Endothelial cell of umbilical vein (primary cell): ENCODE results near the gene TFDP2. TPM values are rescaled to one million over a fixed set of nuclear protein-coding genes. Genes with fewer than 3 reads are reported as not detected.

Experiments used
- BruUV-seq: library from RNA; stranded (reverse); fragments of 400-500 nt; replicated peaks from 2 replicates; lab custom pipeline; 2021; lab: Mats Ljungman, UMichigan
- CTCF ChIA-PET: fragments of 300-600, 350-600 bp; sonication (Branson Sonifier 250); formaldehyde crosslinking; loops from one replicate; lab custom pipeline; 2021; ENCODE audit warnings: antibody characterized with exemption, inconsistent platforms; lab: Charles Lee
- POLR2A ChIA-PET: fragments of 300-600, 350-600 bp; sonication (Branson Sonifier 250); formaldehyde crosslinking; loops from one replicate; lab custom pipeline; 2021; ENCODE audit warnings: antibody characterized with exemption, inconsistent platforms; lab: Charles Lee
- DNase-seq: peaks from one replicate; pipeline ENCODE4 v3.0.0-alpha.2; 2011; ENCODE audit warnings: low read depth, low spot score
- FAIRE-seq: peaks from 2 replicates; lab custom pipeline; 2011; peaks lifted over from hg19 to GRCh38; lab: Jason Lieb, UNC
- H2AFZ ChIP-seq: 2 replicates; pipeline ENCODE4 v1.6.0; 2012; ENCODE audit warnings: low read depth, low read length, control low read depth, inconsistent platforms
- H3K27ac ChIP-seq: 2 replicates; pipeline ENCODE4 v1.5.1; 2011; ENCODE audit warnings: low read depth, mild to moderate bottlenecking, control low read depth, low read length, moderate library complexity; ENCODE audit not compliant: insufficient read depth
- H3K27me3 ChIP-seq, 2 experiments: 2 replicates each; pipeline versions ENCODE4 v1.6.0 to v1.6.1; 2011; ENCODE audit warnings: low read length in 2 of 2, mixed read lengths in 1 of 2; ENCODE audit not compliant: control insufficient read depth in 2 of 2, insufficient read depth in 2 of 2
- H3K36me3 ChIP-seq, 2 experiments: 2 replicates in 1 of 2; 3 replicates in 1 of 2; pipeline ENCODE4 v1.5.1; 2011; ENCODE audit warnings: low read length in 2 of 2, mild to moderate bottlenecking in 1 of 2, moderate library complexity in 1 of 2; ENCODE audit not compliant: control insufficient read depth in 2 of 2, insufficient read depth in 2 of 2; ENCODE audit errors: extremely low read depth in 1 of 2
- H3K4me1 ChIP-seq: 3 replicates; pipeline ENCODE4 v1.5.1; 2011; ENCODE audit warnings: mild to moderate bottlenecking, low read length; ENCODE audit not compliant: control insufficient read depth, insufficient read depth; ENCODE audit errors: extremely low read depth
- H3K4me2 ChIP-seq: 2 replicates; pipeline ENCODE4 v1.6.1; 2011; ENCODE audit warnings: low read length, control low read depth, mixed read lengths; ENCODE audit not compliant: insufficient read depth
- H3K4me3 ChIP-seq, 3 experiments: fragments of 200-600 bp in 1 of 3; sonication (generic), shearing (Covaris generic) in 1 of 3; replicated peaks in 1 of 3; 2 replicates each; pipeline ENCODE4 v1.5.1; 2011 to 2016; ENCODE audit warnings: control low read depth in 3 of 3, low read length in 3 of 3, mild to moderate bottlenecking in 2 of 3, inconsistent platforms in 1 of 3, low read depth in 1 of 3, moderate library complexity in 1 of 3; ENCODE audit not compliant: insufficient read depth in 1 of 3
- H3K79me2 ChIP-seq: 2 replicates; pipeline ENCODE4 v1.6.0; 2012; ENCODE audit warnings: low read length, inconsistent platforms; ENCODE audit not compliant: control insufficient read depth, insufficient read depth
- H3K9ac ChIP-seq: replicated peaks from 2 replicates; pipeline ENCODE3; 2011; ENCODE audit warnings: low read length, control low read depth; ENCODE audit not compliant: insufficient read depth; ENCODE audit errors: extremely low read depth
- H3K9me1 ChIP-seq: replicated peaks from 3 replicates; pipeline ENCODE4 v1.6.0; 2011; ENCODE audit warnings: mild to moderate bottlenecking, low read length; ENCODE audit not compliant: control insufficient read depth, insufficient read depth; ENCODE audit errors: extremely low read depth
- H3K9me3 ChIP-seq: replicated peaks from 2 replicates; pipeline ENCODE4 v1.5.1; 2012; ENCODE audit warnings: low read length, inconsistent platforms; ENCODE audit not compliant: control insufficient read depth, insufficient read depth
- H4K20me1 ChIP-seq: replicated peaks from 2 replicates; pipeline ENCODE3; 2011; ENCODE audit warnings: mild to moderate bottlenecking, low read length; ENCODE audit not compliant: control insufficient read depth, insufficient read depth; ENCODE audit errors: extremely low read depth
- EZH2 ChIP-seq: IDR thresholded peaks from 2 replicates; pipeline ENCODE4 v1.6.1; 2012; ENCODE audit warnings: borderline replicate concordance, low read depth, mild to moderate bottlenecking, moderate library complexity, low read length, inconsistent platforms; ENCODE audit not compliant: severe bottlenecking
- FOS ChIP-seq: IDR thresholded peaks from 2 replicates; pipeline ENCODE4 v1.6.1; 2011; ENCODE audit warnings: mild to moderate bottlenecking, low read length, moderate library complexity, borderline replicate concordance; ENCODE audit not compliant: insufficient read depth
- GATA2 ChIP-seq: IDR thresholded peaks from 2 replicates; pipeline ENCODE4 v1.7.0; 2011; ENCODE audit warnings: low read depth, mild to moderate bottlenecking, moderate library complexity, mixed read lengths, low read length; ENCODE audit not compliant: insufficient read length, insufficient read depth
- JUN ChIP-seq: IDR thresholded peaks from 2 replicates; pipeline ENCODE4 v1.6.1; 2011; ENCODE audit warnings: borderline replicate concordance, low read depth; ENCODE audit not compliant: insufficient read length, insufficient read depth
- MAX ChIP-seq: IDR thresholded peaks from 2 replicates; pipeline ENCODE4 v1.6.1; 2011; ENCODE audit not compliant: insufficient read depth, insufficient read length
- MYC ChIP-seq: IDR thresholded peaks from one replicate; pipeline ENCODE4 v1.6.1; 2011; ENCODE audit warnings: mild to moderate bottlenecking, low read depth, low read length
- POLR2A ChIP-seq: IDR thresholded peaks from 2 replicates; pipeline ENCODE4 v1.6.1; 2012; ENCODE audit warnings: low read depth, mild to moderate bottlenecking, control low read depth, low read length
- POLR2AphosphoS5 ChIP-seq: IDR thresholded peaks from 2 replicates; pipeline ENCODE4 v1.6.1; 2012; ENCODE audit warnings: low read depth, mild to moderate bottlenecking, control low read depth, low read length, moderate library complexity; ENCODE audit not compliant: insufficient read depth
- dilution Hi-C: fragments of 300-500 bp; cut with MboI; formaldehyde crosslinking; loops from one replicate; pipeline ENCODE4 v1.15.0; 2019; ENCODE audit warnings: low sequenced_read_pairs; ENCODE audit not compliant: extremely low pct_ligation_motif_present
- intact Hi-C: fragments of 100-400 bp; cut with micrococcal nuclease; formaldehyde crosslinking; loops from one replicate; pipeline ENCODE4 v1.10.0; 2022
- polyA plus RNA-seq, 4 experiments: library from polyadenylated mRNA; depleted of rRNA in 3 of 4; stranded (reverse) in 3 of 4; unstranded in 1 of 4; fragments of >200 nt; gene quantifications; 2 replicates each; pipeline versions ENCODE4 v1.2.1 to v1.2.3, GENCODE V29; 2011 to 2012; ENCODE audit warnings: missing spikeins in 1 of 4
- total RNA-seq: library from RNA; stranded (reverse); gene quantifications from 2 replicates; pipeline ENCODE4 v1.2.3, GENCODE V29; 2021
- TF ChIP-seq, protein P1 (sequence below), 2 donors: IDR thresholded peaks; 1 replicate in 1 of 2; 2 replicates in 1 of 2; pipeline ENCODE4 v1.5.1; 2011; ENCODE audit warnings: low read length in 2 of 2, mild to moderate bottlenecking in 2 of 2, moderate library complexity in 2 of 2, control low read depth in 1 of 2, inconsistent platforms in 1 of 2, low read depth in 1 of 2; ENCODE audit not compliant: insufficient read depth in 1 of 2; ENCODE audit errors: extremely low read depth in 1 of 2

TFDP2 gene
- total and polyA plus RNA-seq, 2 donors (not counting 3 experiments of a cell fraction or from before 2014, with no cell fraction given): 8.5 to 21.5 TPM

GRCh38 chr3:142013326-142013980, 135.9 kb downstream of the TFDP2 start:
- no peak overlapping the region for H3K4me3 ChIP-seq
- no peak overlapping the region for H2AFZ ChIP-seq
- no peaks in the 10 kb centered on the region for H3K9me3 ChIP-seq
- H3K4me2 ChIP-seq: no peak overlapping the region
- ChIA-PET CTCF (no interaction called here), POLR2A (no interaction called here)
- H3K9ac ChIP-seq: no peak overlapping the region
- H3K27me3 ChIP-seq: no peaks in the 10 kb centered on the region
- no peaks in the 10 kb centered on the region for H3K36me3 ChIP-seq
- TF ChIP-seq MYC: no peak
- no peak for TF ChIP-seq JUN
- no peak for TF ChIP-seq POLR2AphosphoS5
- TF ChIP-seq FOS: no peak
- TF ChIP-seq EZH2: no peak
- no peak for TF ChIP-seq GATA2
- TF ChIP-seq MAX: no peak
- TF ChIP-seq, protein P1, sequence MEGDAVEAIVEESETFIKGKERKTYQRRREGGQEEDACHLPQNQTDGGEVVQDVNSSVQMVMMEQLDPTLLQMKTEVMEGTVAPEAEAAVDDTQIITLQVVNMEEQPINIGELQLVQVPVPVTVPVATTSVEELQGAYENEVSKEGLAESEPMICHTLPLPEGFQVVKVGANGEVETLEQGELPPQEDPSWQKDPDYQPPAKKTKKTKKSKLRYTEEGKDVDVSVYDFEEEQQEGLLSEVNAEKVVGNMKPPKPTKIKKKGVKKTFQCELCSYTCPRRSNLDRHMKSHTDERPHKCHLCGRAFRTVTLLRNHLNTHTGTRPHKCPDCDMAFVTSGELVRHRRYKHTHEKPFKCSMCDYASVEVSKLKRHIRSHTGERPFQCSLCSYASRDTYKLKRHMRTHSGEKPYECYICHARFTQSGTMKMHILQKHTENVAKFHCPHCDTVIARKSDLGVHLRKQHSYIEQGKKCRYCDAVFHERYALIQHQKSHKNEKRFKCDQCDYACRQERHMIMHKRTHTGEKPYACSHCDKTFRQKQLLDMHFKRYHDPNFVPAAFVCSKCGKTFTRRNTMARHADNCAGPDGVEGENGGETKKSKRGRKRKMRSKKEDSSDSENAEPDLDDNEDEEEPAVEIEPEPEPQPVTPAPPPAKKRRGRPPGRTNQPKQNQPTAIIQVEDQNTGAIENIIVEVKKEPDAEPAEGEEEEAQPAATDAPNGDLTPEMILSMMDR (IDR thresholded peaks at IDR 0.05; ENCODE audit: extremely low read depth in 1 of 2, insufficient read depth in 1 of 2, low read depth in 1 of 2, low read length in 2 of 2): no peak
- no peak for TF ChIP-seq POLR2A
- intact Hi-C loops (no loop called here), dilution Hi-C loops (no loop called here)
- H3K4me1 ChIP-seq: no peaks in the 10 kb centered on the region
- peaks cover 4% of the 10 kb centered on the region for H4K20me1 ChIP-seq
- H3K27ac ChIP-seq: no peak overlapping the region
- no peak for DNase-seq
- FAIRE-seq: no peak
- no peaks in the 10 kb centered on the region for H3K79me2 ChIP-seq
- H3K9me1 ChIP-seq: no peaks in the 10 kb centered on the region
- BruUV-seq: no TSS peak
